Measurements from ENCODE around the gene RAB8B.
A peak's percentile ranks its signal among the peaks of the same experiment; 100 is the strongest.

Gene RAB8B

GRCh38 chr15:63156086-63156710 is 33.2 kb upstream of the RAB8B start:
- DNase-seq (ENCODE audit: low read depth) = no peak
- no peak for TF ChIP-seq CTCF (IDR thresholded peaks at IDR 0.05; ENCODE audit: control insufficient read depth, extremely low read depth, insufficient read depth)
- H3K4me3 ChIP-seq (ENCODE audit: low read depth, low read length) = peak overlapping the region; percentile 60

- no peak for DNase-seq (ENCODE audit: low read depth)
- TF ChIP-seq CTCF (IDR thresholded peaks at IDR 0.05; ENCODE audit: control insufficient read depth, extremely low read depth, insufficient read depth) = no peak
- peak overlapping the region; percentile 60 for H3K4me3 ChIP-seq (ENCODE audit: low read depth, low read length)
Measured at GRCh38 chr15:63156755-63157117, 32.7 kb upstream of the RAB8B start.

- no peak for TF ChIP-seq CTCF (IDR thresholded peaks at IDR 0.05; ENCODE audit: control insufficient read depth, extremely low read depth, insufficient read depth)
- peak; percentile 79 for DNase-seq (ENCODE audit: low read depth)
- peak within 1 kb of the TSS; percentile 60 for H3K4me3 ChIP-seq (ENCODE audit: low read depth, low read length)
Measured at GRCh38 chr15:63157118-63157843, 32.1 kb upstream of the RAB8B start, which contains the start of gene RPS27L. TSS of gene RPS27L (minus strand) at chr15:63157477. CDS start at chr15:63157405, 72 bp downstream.

- DNase-seq (ENCODE audit: low read depth) = no peak
- peak overlapping the region; percentile 60 for H3K4me3 ChIP-seq (ENCODE audit: low read depth, low read length)
- no peak for TF ChIP-seq CTCF (IDR thresholded peaks at IDR 0.05; ENCODE audit: control insufficient read depth, extremely low read depth, insufficient read depth)
Measured at GRCh38 chr15:63157891-63158431, 31.4 kb upstream of the RAB8B start.

GRCh38 chr15:63160638-63161037 is 28.8 kb upstream of the RAB8B start:
- DNase-seq (ENCODE audit: low read depth) = no peak
- no peak for TF ChIP-seq CTCF (IDR thresholded peaks at IDR 0.05; ENCODE audit: control insufficient read depth, extremely low read depth, insufficient read depth)
- no peak overlapping the region for H3K4me3 ChIP-seq (ENCODE audit: low read depth, low read length)

GRCh38 chr15:63163217-63163616 is 26.2 kb upstream of the RAB8B start:
- no peak for DNase-seq (ENCODE audit: low read depth)
- TF ChIP-seq CTCF (IDR thresholded peaks at IDR 0.05; ENCODE audit: control insufficient read depth, extremely low read depth, insufficient read depth) = no peak
- no peak overlapping the region for H3K4me3 ChIP-seq (ENCODE audit: low read depth, low read length)
